IgD-negative memory B cell (primary cell): ENCODE results near the gene EML1. TPM values are rescaled to one million over a fixed set of nuclear protein-coding genes. Genes with fewer than 3 reads are reported as not detected.
"Not testable (repeated sequence)": the region's sequence is repeated elsewhere in the genome, so short reads cannot be mapped to it uniquely, and the experiment has no call there.

ENCODE experiments used
- H3K27ac Mint-ChIP-seq, 3 donors: one replicate each; pipeline ENCODE4 v1.8.0; 2020 to 2022; ENCODE audit warnings: mild to moderate bottlenecking in 3 of 3, mixed read lengths in 3 of 3, moderate library complexity in 1 of 3
- H3K27me3 Mint-ChIP-seq: one replicate; pipeline ENCODE4 v1.8.0; 2021; ENCODE audit warnings: mixed read lengths
- H3K36me3 Mint-ChIP-seq: one replicate; pipeline ENCODE4 v1.8.0; 2020; ENCODE audit warnings: mild to moderate bottlenecking, mixed read lengths
- H3K4me1 Mint-ChIP-seq, 3 donors: one replicate each; pipeline ENCODE4 v1.8.0; 2020 to 2022; ENCODE audit warnings: mixed read lengths in 3 of 3, mild to moderate bottlenecking in 1 of 3
- H3K4me3 Mint-ChIP-seq, 4 donors: one replicate each; pipeline ENCODE4 v1.8.0; 2020 to 2022; ENCODE audit warnings: mild to moderate bottlenecking in 4 of 4, mixed read lengths in 4 of 4, moderate library complexity in 3 of 4
- H3K9me3 Mint-ChIP-seq, 3 donors: one replicate each; pipeline ENCODE4 v1.8.0; 2020 to 2021; ENCODE audit warnings: mixed read lengths in 3 of 3, mild to moderate bottlenecking in 1 of 3
- polyA plus RNA-seq: library from polyadenylated mRNA; unstranded; fragments of 300-500 nt; fragmentation: Illumina TruSeq; gene quantifications from one replicate; pipeline ENCODE4 v1.2.3, GENCODE V29; 2021

Gene EML1
- polyA plus RNA-seq, 1 donor from 2014 or later, result not detected

DNA sequence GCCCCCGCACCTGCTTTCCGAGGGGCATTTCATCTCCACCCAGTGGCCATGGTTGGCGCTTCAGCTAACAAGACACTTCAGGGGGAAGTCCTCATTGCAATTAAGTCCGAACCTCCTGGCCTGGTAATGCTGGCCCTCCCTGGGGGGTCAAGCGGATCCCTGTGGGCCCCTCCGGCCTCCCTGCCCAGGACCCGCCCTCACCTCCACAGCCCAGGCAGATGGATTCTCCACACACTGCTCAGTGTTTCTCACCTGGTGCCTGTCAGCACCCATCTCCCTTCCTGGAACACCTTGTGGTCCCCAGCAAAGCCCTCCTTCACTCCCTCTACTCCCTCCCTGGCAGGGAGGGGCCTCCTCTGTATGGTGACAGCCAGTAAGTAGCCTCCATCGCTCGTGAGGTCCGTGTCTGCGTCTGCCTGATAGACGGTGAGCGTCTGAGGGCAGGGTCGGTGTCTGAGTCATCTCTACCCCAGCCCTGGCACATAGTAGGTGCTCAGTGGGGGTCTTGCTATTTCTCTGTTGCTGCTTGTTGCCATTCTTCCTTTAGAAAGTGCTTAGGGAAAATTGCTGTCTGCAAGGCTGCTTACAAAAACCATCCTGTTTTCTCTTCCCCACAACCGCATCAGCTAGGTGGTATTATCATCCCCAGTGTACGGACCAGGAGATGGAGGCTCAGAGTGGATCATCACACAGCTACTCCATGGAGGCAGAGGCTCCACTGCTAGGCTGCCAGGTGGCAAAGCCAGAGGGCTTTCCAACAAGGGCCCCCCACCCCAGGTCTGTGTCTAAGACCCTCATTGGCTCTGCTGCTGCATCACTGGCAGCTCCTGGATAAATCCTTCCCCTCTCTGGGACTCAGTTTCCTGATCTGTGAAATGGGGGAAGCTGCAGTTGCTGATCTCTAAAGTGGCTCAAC lies 39.7 kb upstream of the EML1 start:
- Mint-ChIP-seq H3K4me1 (peaks cover 0 to 6% (median 4%) of the 10 kb centered on the region in 3 donors), H3K4me3 (peak overlapping the region in 1 of 4 donors; percentile 70), H3K9me3 (peaks cover 0 to 4% (median 0%) of the 10 kb centered on the region in 3 donors), H3K36me3 (no peaks in the 10 kb centered on the region), H3K27ac (no peak overlapping the region), H3K27me3 (peaks cover 41% of the 10 kb centered on the region)

DNA sequence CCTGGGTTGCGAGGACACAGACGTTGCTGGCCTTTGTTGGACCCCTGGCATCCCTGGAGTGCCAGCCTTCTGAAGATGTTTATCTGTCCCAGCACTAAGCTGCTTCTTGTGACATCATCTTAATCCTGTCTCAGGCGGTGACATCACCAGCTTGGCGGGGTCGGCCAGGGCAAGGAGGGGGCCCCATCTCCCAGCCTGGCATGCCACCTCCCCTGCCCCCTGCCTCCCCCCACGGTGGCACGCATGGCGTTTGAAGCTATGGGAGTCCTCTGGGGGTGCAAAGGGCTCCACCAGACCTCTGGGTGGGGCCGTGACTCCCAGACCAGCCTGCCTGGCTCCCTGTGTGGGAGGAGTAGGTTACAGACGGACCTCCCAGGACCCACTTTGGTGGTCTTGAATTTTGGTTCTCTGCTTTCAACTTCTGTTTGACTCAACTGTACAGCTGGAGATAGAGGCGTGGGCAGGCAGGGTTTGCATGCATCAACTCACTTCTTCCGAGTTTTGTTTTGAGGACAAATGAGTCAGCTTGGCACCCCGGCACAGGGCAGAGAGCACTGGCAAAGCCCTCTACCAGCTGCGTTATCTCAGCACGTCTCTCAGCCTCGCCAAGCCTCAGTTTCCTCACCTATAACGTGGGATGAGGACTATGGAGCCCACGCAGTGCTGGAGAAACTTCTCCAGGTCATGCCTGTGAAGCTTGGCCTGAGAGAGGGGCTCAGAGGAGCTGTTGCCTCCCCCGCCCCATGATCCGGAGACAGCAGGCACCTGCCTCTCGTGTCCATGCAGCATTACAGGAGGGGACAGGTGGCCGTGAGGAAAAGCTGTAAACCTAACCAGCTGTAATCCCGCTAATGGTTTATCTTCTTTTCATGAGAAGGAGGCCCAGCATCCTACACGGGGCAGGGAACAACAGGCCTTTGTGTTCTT lies 38.8 kb upstream of the EML1 start:
- Mint-ChIP-seq H3K9me3 (peaks cover 0 to 4% (median 0%) of the 10 kb centered on the region in 3 donors), H3K36me3 (no peaks in the 10 kb centered on the region), H3K27ac (no peak overlapping the region), H3K4me3 (no peak overlapping the region), H3K4me1 (peaks cover 0 to 6% (median 4%) of the 10 kb centered on the region in 3 donors), H3K27me3 (peaks cover 36% of the 10 kb centered on the region)

DNA sequence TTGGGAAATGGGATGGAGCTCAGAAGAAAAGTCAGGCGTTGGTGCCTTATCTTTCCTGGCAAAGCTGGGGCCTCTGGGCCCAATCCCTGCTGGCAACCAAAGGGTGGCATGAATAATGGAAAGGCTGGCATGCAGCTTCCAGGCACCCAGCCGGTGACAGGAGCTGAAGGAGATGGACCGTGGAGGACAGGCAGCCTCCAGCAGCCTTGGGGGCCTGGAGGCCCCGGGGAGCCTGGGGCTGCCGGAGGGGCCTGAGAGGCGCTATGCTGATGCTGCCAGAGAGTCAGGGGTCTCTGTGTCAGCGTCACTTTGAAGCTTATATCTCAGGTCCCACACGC lies 38.2 kb upstream of the EML1 start:
- Mint-ChIP-seq H3K27me3 (peaks cover 30% of the 10 kb centered on the region), H3K9me3 (peaks cover 0 to 4% (median 0%) of the 10 kb centered on the region in 3 donors), H3K4me3 (no peak overlapping the region), H3K27ac (no peak overlapping the region), H3K36me3 (no peaks in the 10 kb centered on the region), H3K4me1 (peaks cover 0 to 6% (median 4%) of the 10 kb centered on the region in 3 donors)

DNA sequence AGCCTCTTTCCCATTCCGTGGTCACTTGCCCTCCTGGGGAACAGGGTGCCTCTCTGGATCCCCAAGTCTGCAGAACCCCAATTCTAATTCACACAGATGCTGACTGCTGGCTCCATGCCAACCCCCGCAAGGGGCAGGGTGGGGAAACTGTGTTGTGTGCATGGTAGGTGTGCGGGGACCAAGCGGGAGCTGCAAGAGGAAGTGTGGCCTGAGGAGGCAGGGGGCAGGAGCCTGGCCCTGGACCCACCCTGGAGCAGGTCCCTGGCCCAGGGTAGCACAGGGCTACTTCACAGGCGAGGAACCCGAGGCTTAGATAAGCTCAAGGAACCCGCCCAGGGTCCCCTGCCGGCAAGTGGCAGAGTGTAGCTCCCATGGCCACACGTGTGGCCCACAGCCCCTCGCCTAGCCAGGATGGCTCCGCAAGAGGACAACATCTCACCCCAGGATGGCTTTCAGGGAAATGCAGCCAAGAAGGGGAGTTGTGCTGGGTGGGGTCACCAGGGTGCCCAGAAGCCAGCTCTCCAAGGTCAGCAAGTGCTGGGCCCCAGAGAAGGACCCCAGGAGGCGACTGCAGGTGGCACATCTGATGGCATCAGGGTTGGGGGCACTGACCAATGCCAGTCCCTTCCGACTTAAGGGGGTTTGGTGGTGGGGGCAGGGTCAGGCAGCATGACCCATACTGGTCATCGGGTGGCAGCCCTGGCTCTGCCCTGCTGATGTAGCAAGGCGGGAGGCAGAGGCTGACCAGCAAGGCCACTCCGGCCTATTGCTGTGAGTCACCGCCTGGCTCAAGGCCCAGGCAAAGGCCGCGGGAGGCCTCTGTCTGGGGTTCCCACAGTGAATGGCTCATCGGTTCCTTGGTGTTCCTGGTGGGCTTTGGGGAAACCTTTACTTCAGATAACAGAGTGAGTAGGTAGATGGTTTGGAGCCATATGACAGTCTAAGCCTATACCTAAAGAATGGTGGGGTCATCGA lies 37.3 kb upstream of the EML1 start:
- Mint-ChIP-seq H3K27ac (no peak overlapping the region), H3K9me3 (peaks cover 0 to 4% (median 0%) of the 10 kb centered on the region in 3 donors), H3K27me3 (peaks cover 31% of the 10 kb centered on the region), H3K4me3 (no peak overlapping the region), H3K4me1 (peaks cover 0 to 6% (median 4%) of the 10 kb centered on the region in 3 donors), H3K36me3 (no peaks in the 10 kb centered on the region)

DNA sequence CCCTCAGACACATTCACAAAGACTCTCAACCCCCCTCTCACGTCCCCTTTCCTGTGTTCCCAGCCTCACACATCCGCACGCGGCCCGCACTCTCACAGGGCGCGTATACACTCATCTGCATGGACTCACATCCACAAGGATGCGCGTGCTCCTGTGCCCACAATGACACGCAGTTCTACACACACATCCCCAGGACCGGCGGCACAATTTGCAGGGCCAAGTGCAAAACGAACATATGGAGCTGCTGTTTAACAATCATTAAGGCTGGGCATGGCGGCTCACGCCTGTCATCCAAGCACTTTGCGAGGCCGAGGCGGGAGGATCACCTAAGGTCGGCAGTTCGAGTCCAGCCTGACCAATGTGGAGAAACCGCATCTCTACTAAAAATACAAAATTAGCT lies 36.4 kb upstream of the EML1 start:
- Mint-ChIP-seq H3K27me3 (peaks cover 27% of the 10 kb centered on the region), H3K4me3 (no peak overlapping the region), H3K9me3 (peaks cover 0 to 3% (median 0%) of the 10 kb centered on the region in 3 donors), H3K36me3 (no peaks in the 10 kb centered on the region), H3K4me1 (peaks cover 0 to 6% (median 4%) of the 10 kb centered on the region in 3 donors), H3K27ac (no peak overlapping the region)

DNA sequence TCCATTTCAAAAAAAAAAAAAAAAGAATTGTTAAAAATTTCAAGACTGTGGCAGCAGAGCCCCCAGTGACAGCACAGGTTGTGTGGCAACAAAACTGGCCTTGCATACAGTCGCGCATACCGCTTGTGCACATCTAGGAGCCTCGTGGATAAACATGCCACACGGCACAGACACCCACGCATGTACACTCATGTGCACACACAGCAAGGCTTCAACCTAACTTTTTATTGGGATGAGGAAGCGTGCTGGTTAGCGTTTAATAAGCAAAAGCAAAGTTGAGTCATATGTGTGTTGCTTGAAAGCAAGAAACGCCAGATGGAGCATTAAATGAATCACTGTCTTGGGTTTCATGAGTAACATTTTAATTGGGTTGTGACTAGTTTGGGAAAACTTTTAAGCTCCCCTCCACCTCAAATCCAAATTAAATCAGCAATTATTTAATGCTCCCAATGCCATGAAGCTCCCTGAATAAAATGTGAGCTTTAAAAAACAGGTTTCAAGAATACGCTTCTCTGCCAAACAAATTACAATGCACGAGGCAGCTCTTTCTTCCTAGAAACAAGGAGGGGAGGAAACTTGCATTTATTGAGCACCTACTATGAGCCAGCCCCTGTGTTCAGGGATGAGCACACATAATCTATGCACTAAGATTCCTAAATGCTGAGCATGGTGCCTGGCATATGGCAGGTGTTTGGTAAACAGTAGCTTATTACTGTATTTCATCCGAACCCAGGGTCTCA lies 35.7 kb upstream of the EML1 start:
- H3K9me3 Mint-ChIP-seq, result peaks cover 0 to 3% (median 0%) of the 10 kb centered on the region in 3 donors
- H3K27ac Mint-ChIP-seq, result no peak overlapping the region
- no peaks in the 10 kb centered on the region for H3K36me3 Mint-ChIP-seq
- peaks cover 0 to 4% (median 4%) of the 10 kb centered on the region in 3 donors for H3K4me1 Mint-ChIP-seq
- H3K4me3 Mint-ChIP-seq, result no peak overlapping the region
- peaks cover 23% of the 10 kb centered on the region for H3K27me3 Mint-ChIP-seq

DNA sequence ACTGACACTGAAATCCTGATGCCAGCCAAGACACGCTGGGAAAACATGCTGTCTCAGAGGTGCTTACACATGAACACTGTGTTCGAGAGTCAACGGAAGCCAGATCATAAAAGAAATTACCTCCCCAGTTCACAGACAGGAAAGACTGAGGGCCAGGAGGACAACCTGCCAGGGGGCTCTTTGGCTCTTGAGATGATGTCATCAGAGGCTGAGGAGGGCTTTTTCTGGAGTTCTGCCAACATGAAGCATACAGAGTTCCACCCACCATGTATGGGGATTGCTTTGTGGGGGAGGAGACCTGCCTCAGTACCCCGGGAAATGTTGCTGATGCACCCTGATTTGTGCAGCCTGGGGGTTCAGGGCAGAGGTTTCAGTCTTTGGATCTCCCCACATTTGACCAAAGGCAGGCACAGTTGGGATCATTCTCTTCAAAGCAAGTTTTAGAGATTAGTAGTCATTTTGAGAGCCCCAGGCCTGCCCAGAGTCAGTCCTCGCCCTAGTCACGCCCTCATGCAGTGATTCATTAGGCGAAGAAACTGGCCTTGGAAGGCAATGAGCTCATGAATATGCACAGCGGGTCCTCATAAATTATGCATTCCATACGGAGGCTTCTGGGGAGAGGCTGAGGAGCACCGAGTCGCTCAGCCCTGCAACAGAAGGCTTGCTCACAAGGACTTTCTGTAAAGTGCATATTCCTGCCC lies 34.9 kb upstream of the EML1 start:
- Mint-ChIP-seq H3K27ac (no peak overlapping the region), H3K9me3 (peaks cover 0 to 3% (median 0%) of the 10 kb centered on the region in 3 donors), H3K27me3 (peaks cover 18% of the 10 kb centered on the region), H3K36me3 (no peaks in the 10 kb centered on the region), H3K4me3 (no peak overlapping the region), H3K4me1 (peaks cover 0 to 4% (median 4%) of the 10 kb centered on the region in 3 donors)

DNA sequence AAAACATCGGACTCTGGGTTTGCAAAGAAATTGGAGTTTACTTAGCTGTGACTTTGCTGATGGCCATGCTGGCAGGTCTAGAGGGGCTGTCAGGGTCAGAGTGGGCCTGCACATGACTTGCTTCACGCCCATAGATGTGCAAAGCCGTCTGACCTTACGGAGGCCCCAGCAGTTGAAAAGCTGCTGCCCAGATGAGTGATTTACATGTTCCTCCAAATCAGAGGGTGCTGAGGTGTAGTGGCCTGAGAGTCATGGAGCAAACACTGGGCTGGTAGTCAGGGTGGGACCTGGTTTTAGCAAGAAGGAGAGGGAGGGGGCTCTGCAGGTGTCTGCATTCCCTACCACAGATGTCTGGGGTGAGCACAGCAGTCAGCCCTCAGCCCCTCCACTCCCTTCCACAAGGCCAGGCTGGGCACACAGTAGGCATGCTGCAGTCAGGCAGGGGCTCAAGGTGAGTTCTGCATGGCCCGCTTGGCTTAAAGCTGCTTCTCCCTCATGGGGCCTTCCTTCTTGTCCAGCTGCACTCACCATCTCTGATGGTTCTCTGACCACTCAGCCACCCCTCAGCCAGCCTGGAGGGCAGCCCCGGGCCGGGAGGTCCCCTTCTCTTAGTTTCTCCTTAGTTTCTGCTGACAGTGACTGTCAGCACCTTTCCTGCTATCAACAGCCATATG lies 34.2 kb upstream of the EML1 start:
- Mint-ChIP-seq H3K9me3 (no peaks in the 10 kb centered on the region), H3K36me3 (no peaks in the 10 kb centered on the region), H3K27ac (no peak overlapping the region), H3K4me1 (peaks cover 0 to 1% (median 0%) of the 10 kb centered on the region in 3 donors), H3K4me3 (no peak overlapping the region), H3K27me3 (peaks cover 13% of the 10 kb centered on the region)

DNA sequence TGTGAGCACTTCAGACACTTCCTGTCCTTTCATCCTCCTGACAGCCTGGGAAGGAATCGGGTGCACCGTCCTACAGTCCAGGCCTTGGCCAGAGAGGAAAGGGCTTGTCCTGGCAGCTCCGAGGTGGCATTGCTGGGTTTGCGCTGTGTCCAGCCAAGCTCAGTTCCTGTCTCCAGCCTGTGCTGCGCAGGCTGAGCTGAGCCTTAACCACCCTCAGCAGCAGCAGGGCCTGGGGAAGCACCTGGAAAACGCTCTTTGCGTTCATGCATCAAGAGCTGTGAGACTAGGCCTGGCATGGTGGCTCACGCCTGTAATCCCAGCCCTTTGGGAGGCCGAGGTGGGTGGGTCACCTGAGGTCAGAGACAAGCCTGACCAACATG lies 33.7 kb upstream of the EML1 start:
- H3K27ac Mint-ChIP-seq, result no peak overlapping the region
- no peaks in the 10 kb centered on the region for H3K36me3 Mint-ChIP-seq
- H3K27me3 Mint-ChIP-seq, result peaks cover 10% of the 10 kb centered on the region
- peaks cover 0 to 1% (median 0%) of the 10 kb centered on the region in 3 donors for H3K4me1 Mint-ChIP-seq
- H3K4me3 Mint-ChIP-seq, result no peak overlapping the region
- H3K9me3 Mint-ChIP-seq, result peaks cover 0 to 2% (median 0%) of the 10 kb centered on the region in 3 donors

DNA sequence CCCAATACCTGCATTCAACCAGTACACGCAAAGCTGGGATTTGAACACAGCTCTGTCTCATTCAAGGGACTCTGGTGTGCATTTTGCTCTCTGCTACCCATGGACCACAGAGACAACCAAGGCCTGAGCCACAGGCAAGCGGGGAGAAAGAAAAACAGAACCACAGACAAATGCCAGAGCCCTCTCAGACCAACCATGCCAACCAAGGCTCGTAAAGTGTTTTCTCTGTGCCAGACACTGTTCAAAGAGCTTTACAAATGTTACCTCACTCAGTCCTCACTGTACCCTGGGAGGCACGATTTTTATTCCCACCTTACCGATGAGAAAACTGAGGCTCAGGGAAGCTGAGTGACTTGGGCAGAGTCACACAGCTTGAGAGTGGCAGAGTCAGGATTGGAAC lies 32.4 kb upstream of the EML1 start:
- H3K27me3 Mint-ChIP-seq, result peaks cover 7% of the 10 kb centered on the region
- H3K4me1 Mint-ChIP-seq, result peaks cover 0 to 1% (median 0%) of the 10 kb centered on the region in 3 donors
- no peak overlapping the region for H3K4me3 Mint-ChIP-seq
- no peaks in the 10 kb centered on the region for H3K36me3 Mint-ChIP-seq
- no peak overlapping the region for H3K27ac Mint-ChIP-seq
- peaks cover 0 to 2% (median 0%) of the 10 kb centered on the region in 3 donors for H3K9me3 Mint-ChIP-seq

DNA sequence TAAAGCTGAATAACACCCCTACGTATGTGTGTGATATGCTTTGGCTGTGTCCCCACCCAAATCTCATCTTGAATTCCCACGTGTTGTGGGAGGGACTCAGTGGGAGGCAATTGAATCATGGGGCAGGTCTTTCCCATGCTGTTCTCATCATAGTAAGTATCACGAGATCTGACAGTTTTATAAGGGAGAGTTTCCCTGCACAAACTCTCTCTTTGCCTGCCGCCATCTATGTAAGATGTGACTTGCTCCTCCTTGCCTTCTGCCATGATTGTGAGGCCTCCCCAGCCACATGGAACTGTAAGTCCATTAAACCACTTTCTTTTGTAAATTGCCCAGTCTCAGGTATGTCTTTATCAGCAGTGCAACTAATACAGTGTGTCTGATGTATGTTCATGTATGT lies 30.3 kb upstream of the EML1 start:
- not testable (repeated sequence) for H3K4me1 Mint-ChIP-seq, H3K27ac Mint-ChIP-seq, H3K9me3 Mint-ChIP-seq, H3K27me3 Mint-ChIP-seq, H3K4me3 Mint-ChIP-seq, H3K36me3 Mint-ChIP-seq

DNA sequence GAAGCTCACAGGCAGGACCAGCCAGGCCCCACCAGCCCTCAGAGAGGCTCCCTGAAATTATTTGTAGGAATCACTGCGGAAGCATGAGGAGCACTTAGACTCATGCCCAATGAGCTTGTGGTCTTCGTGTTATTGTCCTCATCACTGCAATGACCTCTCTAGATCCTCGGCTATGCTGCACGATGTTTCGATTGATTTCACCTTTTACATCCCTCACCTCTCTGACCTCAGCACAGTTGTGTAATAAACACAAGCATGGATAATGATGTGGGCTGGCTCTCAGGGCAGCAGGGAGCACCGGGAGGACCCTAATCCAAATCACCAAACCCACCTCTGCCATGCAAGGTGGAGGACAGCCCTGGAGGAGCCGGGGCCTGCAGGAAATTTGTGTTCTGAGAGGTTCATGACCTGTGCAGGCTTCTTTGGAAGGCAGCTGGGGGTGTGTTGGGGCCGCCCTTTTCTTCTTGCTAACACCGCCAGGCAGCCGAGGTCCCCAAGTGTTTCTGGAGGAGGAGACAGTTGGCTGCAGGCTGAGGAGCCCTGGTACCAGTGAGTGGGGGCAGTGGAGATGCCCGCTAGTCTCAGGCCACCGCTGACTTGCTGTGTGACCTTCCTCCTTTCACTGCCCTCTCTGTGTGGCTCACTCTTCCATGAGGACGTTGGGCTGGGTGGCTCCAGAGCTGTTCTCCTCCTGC lies 29.5 kb upstream of the EML1 start:
- Mint-ChIP-seq H3K4me1 (no peaks in the 10 kb centered on the region), H3K27ac (no peak overlapping the region), H3K4me3 (no peak overlapping the region), H3K9me3 (peaks cover 0 to 2% (median 0%) of the 10 kb centered on the region in 3 donors), H3K36me3 (no peaks in the 10 kb centered on the region), H3K27me3 (peaks cover 7% of the 10 kb centered on the region)
